Embryonic facial prominence (tissue), 1 donor: ENCODE results near the gene PPIL6.
"Not testable (repeated sequence)": the region's sequence is repeated elsewhere in the genome, so short reads cannot be mapped to it uniquely, and the experiment has no call there.

ENCODE experiments used
- DNase-seq: peaks from one replicate; pipeline ENCODE4 v3.0.0-alpha.2; 2016; ENCODE audit errors: extremely low spot score

The PPIL6 gene

GRCh38 chr6:109466212-109466923 is 25.9 kb upstream of the PPIL6 start:
- no peak for DNase-seq

GRCh38 chr6:109465772-109466171 is 25.3 kb upstream of the PPIL6 start:
- DNase-seq: no peak

GRCh38 chr6:109461733-109462526 is 21.5 kb upstream of the PPIL6 start:
- no peak for DNase-seq

GRCh38 chr6:109461205-109461604 is 20.8 kb upstream of the PPIL6 start:
- not testable (repeated sequence) for DNase-seq

GRCh38 chr6:109460161-109460829 is 19.9 kb upstream of the PPIL6 start:
- DNase-seq: no peak

GRCh38 chr6:109458774-109459531 is 18.5 kb upstream of the PPIL6 start:
- DNase-seq: no peak

- DNase-seq: no peak
Observed at GRCh38 chr6:109457562-109457996, 17.2 kb upstream of the PPIL6 start.

GRCh38 chr6:109456710-109457561 is 16.5 kb upstream of the PPIL6 start:
- DNase-seq: no peak

- DNase-seq: no peak
Observed at GRCh38 chr6:109456111-109456583, 15.7 kb upstream of the PPIL6 start.

GRCh38 chr6:109455437-109456110 is 15.1 kb upstream of the PPIL6 start, which contains the start of gene MICAL1:
MICAL1 (minus strand) TSS chr6:109455772; CDS start chr6:109454196, 1,576 bp downstream.
- DNase-seq: no peak

- DNase-seq: no peak
Observed at GRCh38 chr6:109454496-109455436, 14.3 kb upstream of the PPIL6 start.

- no peak for DNase-seq
Observed at GRCh38 chr6:109453594-109454495, 13.4 kb upstream of the PPIL6 start.

GRCh38 chr6:109453156-109453555 is 12.7 kb upstream of the PPIL6 start:
- no peak for DNase-seq

GRCh38 chr6:109452181-109452580 is 11.8 kb upstream of the PPIL6 start:
- no peak for DNase-seq

- no peak for DNase-seq
Observed at GRCh38 chr6:109451376-109451775, 10.9 kb upstream of the PPIL6 start.

GRCh38 chr6:109450801-109451200 is 10.4 kb upstream of the PPIL6 start:
- DNase-seq: no peak

- no peak for DNase-seq
Observed at GRCh38 chr6:109449795-109450673, 9.6 kb upstream of the PPIL6 start.
